ENCODE results near the gene CERS4.
A peak's percentile ranks its signal among the peaks of the same experiment; 100 is the strongest.
"Not testable (repeated sequence)": the region's sequence is repeated elsewhere in the genome, so short reads cannot be mapped to it uniquely, and the experiment has no call there.

CERS4 gene

DNA sequence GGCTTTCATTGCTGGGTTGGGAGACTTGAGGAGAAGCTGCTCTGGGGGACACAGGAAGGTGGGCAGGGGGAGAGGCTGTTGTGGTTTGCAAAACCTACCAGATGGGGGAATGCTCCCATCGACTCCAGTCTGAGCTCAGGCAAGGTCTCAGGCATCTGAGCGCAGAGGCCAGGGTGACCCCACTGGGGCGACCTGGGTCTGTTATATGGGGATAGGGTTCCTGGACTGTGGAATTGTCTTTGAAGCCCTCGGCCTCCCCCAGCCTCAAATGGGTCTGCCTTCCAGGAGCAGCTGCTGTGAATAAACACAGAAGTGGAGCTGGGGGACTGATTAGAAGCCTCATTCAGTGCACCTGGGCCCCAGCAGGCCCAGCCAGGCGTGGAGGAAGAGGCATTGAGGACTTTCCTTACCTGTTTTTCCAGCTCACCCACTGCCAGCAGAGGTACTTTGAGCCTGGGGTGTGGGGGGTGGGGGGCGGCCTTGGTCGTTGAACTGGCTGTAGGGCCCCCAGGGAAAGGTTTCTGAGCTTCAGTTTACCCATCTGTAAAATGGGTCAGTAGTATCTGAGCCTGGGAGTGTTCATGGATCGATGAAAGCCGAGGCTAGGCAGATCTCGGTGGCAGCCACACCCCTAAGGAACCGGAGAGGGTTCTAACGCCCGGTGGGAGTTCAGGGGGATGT, 1.4 kb downstream of the CERS4 start:
- no peak for DNase-seq

GRCh38 chr19:8212212-8212611, 3.0 kb downstream of the CERS4 start:
- no peak for DNase-seq

GRCh38 chr19:8212916-8213315, 3.7 kb downstream of the CERS4 start:
- DNase-seq, result no peak

DNA sequence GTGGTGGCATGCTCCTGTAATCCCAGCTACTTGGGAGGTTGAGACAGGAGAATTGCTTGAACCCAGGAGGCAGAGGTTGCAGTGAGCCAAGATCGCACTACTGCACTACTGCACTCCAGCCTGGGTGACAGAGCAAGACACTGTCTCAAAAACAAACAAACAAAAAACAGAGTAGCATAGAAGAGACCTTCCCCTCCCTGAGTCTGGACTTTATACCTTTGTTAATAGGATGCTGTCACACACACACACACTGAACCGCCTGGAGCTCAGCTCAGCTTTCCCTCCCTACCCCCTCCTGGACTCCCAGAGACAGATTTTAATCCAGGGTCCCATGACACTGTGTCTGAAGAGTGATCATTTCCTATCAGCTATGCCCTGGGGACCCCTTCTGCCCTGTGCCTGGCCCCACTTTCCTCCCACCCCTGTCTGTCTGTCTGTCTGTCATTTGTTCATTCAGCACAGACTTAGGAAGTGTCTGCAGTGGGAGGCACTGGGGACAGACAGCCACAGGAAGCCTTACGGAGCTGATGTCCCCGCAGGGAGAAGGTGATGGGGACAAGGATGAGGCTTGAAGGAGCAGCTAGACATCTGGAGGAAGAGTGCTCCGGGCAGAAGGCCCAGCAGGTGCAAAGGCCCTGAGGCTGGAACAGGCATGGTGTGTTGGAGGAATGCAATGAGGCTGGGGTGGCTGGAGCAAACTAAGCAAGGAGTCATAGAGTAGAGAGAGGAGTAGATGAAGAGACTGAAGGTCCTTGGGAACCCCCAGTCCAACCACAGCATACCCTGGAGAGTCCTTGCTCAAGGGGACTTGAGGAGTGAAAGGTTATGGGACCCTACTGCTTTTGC, 4.9 kb downstream of the CERS4 start:
- no peak for DNase-seq

DNA sequence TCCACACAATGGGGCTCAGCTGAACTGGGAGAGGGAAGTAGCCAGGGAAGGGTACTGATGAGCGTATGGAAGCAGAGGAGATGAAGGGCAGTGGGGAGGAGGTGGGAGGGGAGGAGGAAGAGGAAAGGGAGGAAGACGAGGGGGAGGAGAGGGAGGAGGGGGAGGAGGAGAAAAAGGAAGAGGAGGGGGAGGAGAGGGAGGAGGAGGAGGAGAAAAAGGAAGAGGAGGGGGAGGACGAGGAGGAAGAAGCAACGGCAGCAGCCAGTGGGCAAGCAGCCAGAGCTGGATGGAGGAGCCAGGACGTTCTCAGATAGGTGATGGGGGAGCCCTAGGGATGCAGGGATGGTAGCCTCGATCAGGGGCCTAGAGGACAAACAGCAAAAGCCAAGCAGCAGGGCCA, 5.6 kb downstream of the CERS4 start:
- no peak for DNase-seq

DNA sequence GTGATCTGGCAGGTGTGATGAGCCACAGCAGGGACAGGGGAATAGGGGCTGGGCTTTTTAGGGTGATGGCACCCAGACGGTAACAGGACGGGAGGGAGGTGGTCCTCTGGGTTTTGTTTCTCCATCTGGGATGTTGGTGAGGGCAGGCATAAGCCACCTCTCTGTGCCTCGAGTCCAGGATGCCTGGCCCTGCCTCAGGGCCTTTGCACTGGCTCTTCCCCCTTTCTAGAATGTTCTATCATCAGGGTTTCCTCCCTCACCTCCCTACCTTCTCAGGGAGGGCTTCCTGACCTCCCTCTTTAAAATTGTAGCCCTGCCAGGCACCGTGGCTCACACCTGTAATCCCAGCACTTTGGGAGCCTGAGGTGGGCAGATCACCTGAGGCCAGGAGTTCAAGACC, 6.6 kb downstream of the CERS4 start:
- DNase-seq, result no peak

DNA sequence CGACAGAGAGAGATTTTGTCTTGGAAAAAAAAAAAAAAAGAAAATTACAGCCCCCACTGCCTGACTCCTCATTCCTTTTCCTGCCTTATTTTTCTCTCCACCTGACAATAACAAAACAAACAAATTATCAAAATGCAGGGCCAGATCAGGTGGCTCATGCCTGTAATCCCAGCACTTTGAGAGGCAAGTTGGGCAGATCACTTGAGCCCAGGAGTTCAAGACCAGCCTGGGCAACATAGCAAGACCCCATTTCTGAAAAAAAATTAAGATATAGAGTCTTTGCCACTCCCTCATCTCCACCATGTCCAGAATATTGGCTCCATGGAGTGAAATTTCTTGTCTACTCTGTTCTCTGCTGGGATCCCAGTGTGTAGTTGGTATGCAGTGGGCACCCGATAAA, 7.2 kb downstream of the CERS4 start:
- DNase-seq, result no peak

- DNase-seq, result not testable (repeated sequence)
Observed at GRCh38 chr19:8218127-8218526, 9.0 kb downstream of the CERS4 start.

- no peak for DNase-seq
Observed at GRCh38 chr19:8220481-8220880, 11.3 kb downstream of the CERS4 start.

DNA sequence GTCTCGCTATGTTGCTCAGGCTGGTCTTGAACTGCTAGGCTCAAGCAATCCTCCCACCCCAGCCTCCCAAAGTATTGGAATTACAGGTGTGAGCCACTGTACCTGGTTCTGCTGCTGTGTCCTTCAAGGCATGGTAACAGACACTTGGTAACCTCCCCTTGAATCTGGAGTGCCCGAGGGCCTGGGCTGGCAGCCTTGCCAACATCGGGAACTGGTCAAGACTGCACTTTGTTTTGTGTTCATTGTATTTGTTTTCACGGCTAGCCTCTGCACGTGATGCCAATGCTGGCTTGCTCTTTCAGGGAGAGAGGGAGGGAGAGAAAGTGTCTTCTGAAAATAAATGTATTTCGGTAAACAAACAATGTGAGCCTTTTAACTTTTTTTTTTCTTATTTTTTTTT, 12.0 kb downstream of the CERS4 start:
- DNase-seq, result no peak

- not testable (repeated sequence) for DNase-seq
Observed at GRCh38 chr19:8223442-8223841, 14.3 kb downstream of the CERS4 start.

- DNase-seq, result no peak
Observed at GRCh38 chr19:8224394-8225145, 15.4 kb downstream of the CERS4 start.

DNA sequence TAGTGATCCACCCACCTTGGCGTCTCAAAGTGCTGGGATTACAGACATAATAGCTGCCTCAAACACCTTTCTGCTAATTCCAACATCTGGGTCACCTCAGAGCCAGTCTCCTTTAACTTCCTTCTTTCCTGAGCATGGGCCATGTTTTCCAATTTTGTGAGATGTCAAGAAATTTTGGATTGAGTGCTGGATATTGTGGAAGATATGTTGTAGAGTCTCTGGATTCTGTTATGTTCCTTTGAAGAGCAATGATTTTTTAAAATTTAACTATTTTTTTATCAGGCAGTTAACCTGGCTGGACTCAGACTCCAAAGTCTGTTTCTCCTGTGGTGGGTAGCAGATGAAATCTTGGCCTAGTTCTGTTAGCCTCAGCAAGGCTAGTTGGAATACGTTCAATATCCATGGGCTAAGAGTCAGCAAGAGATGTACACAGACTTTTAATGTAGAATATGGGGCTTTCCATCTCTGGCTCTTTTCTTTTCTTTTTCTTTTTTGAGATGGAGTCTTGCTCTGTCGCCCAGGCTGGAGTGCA, 22.0 kb downstream of the CERS4 start:
- no peak for DNase-seq

GRCh38 chr19:8233370-8233769, 24.2 kb downstream of the CERS4 start:
- DNase-seq, result no peak

DNA sequence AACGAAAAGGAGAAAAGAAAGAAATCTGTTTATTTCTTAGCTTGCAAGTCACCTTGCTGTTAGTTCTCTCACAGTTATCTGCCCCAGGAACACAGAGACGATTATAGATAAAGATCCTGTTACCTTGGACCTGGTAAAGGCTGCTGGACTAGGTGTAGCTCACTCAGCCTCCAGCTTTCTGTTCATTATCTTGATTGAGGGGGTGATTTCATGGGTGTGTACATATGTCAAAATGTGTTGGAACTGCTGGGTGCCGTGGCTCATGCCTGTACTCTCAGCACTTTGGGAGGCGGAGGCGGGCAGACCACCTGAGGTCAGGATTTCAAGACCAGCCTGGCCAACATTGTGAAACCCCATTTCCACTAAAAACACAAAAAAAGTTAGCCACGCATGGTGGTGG, 27.9 kb downstream of the CERS4 start:
- DNase-seq, result no peak

DNA sequence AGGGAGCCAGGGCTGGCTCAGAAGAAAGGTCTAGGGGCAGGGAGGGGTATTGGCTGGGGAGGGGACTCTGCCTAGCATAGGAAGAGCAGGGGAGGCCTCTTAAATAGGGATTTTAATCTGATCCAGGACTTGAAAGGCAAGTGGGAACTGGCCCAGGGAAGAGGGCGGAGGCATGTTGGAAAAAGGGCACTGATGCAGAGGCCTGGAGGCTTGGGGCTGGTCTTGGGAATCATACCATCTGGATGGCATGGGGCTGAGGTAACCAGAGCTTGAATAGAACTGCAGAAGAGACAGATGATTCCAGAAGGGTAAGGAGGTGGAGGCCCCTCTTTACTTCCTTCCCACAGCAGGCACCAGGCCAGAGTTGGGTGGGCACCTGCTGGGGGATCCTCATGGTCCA, 29.1 kb downstream of the CERS4 start:
- DNase-seq, result no peak

DNA sequence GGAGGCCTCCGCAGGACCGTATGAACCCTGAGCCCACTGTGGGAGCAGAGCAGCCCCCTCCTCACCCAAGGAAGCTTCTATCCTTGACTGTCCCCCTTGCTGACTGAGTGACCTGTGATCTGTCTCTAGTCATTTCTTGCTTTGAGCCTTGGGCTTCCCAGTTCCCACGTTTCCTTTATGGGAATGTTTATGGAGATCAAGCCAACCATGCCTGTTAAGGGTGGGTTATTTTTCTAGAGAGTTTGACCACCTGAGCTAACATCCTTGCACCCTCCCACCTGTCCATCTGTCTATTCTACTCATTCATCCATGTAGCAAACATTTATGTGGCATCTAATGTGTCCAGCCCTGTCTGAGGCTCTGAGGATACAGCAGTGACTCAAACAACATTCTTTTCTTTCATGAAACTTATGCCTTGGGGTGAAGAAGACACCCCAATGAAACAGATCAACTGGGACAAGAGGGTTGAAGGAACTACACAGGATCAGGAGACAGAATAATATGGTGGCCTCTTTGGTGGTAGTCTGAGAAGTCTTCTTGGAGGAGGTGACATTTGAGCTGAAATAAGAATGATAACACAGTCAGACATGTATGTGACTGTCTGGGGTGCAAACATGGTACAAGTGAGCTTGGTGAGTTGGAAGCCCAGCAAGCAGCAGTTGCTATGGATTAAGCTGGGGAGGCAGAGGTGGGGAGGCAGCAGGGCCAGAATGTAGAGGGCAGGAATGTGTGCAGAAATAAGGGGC, 30.5 kb downstream of the CERS4 start:
- no peak for DNase-seq

DNA sequence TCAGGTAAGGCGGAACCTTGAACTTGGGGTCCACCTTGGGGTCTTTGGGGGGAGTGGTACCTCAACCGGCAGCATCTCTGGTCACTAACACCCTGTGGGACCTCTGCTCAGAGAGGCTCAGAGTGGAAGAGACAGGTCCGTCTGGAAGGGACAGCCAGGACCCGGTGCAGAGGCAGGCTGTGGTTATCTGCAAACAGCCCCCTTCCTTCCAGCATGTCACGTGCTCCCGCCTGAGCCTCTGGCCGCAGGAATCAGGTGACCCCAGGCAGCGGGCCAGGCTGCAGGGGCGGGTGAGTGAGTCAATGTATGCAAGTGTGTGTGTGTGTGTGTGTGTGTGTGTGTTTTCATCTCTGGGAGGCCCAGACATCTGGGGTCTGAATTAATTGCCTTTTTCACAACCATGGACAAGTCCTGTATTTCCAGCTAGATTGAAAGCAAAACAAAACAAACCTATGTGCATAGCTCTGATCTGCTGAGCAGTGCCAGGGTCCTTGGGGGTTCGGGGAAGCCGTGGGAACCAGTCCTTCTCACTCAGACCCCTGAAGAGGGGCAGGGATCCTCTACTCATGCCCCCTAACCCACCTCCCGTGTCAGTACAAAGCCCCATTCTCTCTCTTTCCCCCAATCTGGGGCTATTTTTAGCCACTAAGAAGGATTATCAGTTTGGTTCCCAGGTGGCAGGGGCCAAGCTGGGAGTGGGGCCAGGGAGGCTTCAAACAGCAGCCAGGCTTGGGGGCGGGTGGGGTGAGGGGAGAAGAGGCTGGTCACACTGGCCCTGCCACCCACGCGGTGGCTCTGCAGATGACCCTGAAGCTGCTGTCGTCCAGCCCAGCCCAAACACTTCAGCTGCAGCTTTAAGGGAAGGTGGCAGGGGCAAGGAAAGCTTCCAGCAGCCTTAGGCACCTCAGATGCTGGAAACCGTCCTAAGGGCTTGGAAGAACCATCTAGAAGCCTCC, 31.4 kb downstream of the CERS4 start:
- peak; percentile 88 for DNase-seq

DNA sequence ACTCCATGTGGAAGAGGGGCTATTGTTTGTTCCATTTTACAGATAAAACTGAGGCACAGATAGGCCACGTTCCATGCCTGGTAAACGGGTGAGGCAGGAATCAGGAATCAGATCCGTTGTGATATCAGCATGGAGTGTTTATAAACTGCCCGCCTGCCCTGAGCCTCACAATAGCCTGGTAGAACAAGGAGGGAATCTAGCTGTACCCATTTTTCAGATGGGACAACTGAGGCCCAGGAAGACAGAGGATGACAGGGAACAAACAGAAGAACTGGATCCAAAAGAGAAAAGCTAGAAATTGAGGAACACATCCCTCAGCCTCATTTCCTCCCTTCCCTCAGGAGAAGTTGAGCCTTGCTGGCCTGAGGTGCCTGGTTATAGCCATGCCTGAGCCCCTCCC, 32.5 kb downstream of the CERS4 start:
- DNase-seq, result no peak

DNA sequence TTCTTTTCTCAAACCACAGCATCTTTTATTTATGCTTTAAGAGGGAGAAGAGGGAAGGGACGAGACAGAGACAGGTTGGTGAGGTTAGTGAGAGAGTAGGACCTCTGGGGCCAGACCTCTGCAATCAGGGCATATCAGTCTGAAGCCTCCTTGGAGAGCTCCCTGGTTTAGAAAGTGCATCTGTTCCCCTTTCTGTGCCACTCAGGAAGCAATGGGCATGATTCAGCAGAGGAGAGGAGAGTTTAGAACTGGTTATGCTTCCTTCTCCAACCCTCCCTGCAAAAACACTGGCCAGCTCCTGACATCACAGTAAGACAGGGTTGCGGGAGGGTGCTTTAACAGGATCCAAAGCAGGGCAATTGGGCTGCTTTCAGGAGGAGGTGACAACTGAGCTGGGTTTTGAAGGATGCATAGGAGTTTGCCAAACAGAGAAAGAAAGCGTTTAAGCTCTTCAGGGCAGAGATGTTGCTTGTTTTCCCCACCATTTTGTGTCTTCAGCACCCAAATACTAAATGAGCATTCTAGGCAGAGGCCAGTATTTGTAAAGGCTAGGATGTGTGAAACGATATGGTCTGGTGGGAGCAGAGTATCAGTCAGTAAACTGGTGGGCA, 33.1 kb downstream of the CERS4 start:
- DNase-seq, result peak; percentile 80

- DNase-seq, result no peak
Observed at GRCh38 chr19:8243146-8243545, 34.0 kb downstream of the CERS4 start.

Measured in GDM1 (cell line).